ENCODE measurements around the gene NFE2L1.
"Not testable (repeated sequence)": the region's sequence is repeated elsewhere in the genome, so short reads cannot be mapped to it uniquely, and the experiment has no call there.

The NFE2L1 gene

DNA sequence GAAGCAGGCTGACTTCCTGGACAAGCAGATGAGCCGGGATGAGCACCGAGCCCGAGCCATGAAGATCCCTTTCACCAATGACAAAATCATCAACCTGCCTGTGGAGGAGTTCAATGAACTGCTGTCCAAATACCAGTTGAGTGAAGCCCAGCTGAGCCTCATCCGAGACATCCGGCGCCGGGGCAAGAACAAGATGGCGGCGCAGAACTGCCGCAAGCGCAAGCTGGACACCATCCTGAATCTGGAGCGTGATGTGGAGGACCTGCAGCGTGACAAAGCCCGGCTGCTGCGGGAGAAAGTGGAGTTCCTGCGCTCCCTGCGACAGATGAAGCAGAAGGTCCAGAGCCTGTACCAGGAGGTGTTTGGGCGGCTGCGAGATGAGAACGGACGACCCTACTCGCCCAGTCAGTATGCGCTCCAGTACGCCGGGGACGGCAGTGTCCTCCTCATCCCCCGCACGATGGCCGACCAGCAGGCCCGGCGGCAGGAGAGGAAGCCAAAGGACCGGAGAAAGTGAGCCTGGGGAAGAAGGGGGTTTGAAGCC lies 11.0 kb downstream of the NFE2L1 start:
- H3K9ac ChIP-seq (ENCODE audit: low read length) = no peak overlapping the region
- H3K27ac ChIP-seq (ENCODE audit: low read depth, low read length) = 0 out of 2 replicates have a peak overlapping the region, but pooled peaks have one; percentile 32
- peaks cover 78% of the 10 kb centered on the region for H3K36me3 ChIP-seq (ENCODE audit: control insufficient read depth, insufficient read depth, low read length)
- H3K4me3 ChIP-seq (ENCODE audit: low read depth, low read length) = no peak overlapping the region
- H3K4me1 ChIP-seq (ENCODE audit: control insufficient read depth, insufficient read depth, low read length) = peaks cover 19% of the 10 kb centered on the region
- H3K27me3 ChIP-seq (ENCODE audit: control insufficient read depth, insufficient read depth, low read length) = no peaks in the 10 kb centered on the region
- no peaks in the 10 kb centered on the region for H3K9me3 ChIP-seq (ENCODE audit: control insufficient read depth, insufficient read depth, low read depth, low read length)

DNA sequence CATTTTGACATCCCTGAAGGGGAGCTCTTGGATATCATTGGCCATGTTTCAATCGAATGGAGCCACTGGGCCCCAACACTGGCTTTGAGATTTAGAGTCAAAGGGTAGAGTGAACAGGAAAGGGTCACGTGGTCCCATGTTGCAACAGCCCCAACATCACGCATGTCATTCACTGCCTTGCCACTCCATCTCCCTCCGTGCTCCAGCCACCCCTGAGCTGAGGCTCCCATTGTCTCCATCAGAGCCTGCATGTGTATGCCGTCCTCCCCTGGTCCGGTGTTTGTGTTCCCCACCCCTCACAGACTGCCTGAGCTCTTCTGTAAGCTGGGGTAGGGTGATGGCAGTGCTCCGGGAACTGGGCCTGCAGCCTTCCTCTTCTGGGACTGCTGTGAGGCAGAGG lies 12.1 kb downstream of the NFE2L1 start:
- H3K36me3 ChIP-seq (ENCODE audit: control insufficient read depth, insufficient read depth, low read length) = peaks cover 88% of the 10 kb centered on the region
- H3K27ac ChIP-seq (ENCODE audit: low read depth, low read length) = no peak overlapping the region
- peaks cover 16% of the 10 kb centered on the region for H3K4me1 ChIP-seq (ENCODE audit: control insufficient read depth, insufficient read depth, low read length)
- no peaks in the 10 kb centered on the region for H3K9me3 ChIP-seq (ENCODE audit: control insufficient read depth, insufficient read depth, low read depth, low read length)
- no peak overlapping the region for H3K4me3 ChIP-seq (ENCODE audit: low read depth, low read length)
- H3K9ac ChIP-seq (ENCODE audit: low read length) = no peak overlapping the region
- H3K27me3 ChIP-seq (ENCODE audit: control insufficient read depth, insufficient read depth, low read length) = no peaks in the 10 kb centered on the region

DNA sequence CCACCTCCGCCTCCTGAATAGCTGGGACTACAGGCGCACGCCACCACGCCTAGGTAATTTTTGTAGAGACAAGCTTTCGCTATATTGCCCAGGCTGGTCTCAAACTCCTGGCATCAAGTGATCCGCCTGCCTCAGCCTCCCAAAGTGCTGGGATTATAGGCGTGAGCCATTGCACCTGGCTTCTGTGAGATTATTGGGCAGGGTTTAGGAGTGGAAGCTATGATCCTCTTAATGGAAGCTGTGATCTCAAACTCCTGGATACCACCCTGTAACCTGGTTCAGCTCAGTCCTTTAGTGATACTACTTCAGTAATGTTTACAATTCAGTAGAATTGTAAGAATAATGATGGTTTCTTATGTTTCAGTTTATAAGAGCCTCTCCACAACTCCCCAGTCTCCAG lies 14.1 kb downstream of the NFE2L1 start:
- Histone ChIP-seq H3K27ac (ENCODE audit: low read depth, low read length) (no peak overlapping the region), H3K36me3 (ENCODE audit: control insufficient read depth, insufficient read depth, low read length) (peaks cover 92% of the 10 kb centered on the region), H3K4me3 (ENCODE audit: low read depth, low read length) (no peak overlapping the region), H3K4me1 (ENCODE audit: control insufficient read depth, insufficient read depth, low read length) (peaks cover 9% of the 10 kb centered on the region), H3K9me3 (ENCODE audit: control insufficient read depth, insufficient read depth, low read depth, low read length) (no peaks in the 10 kb centered on the region), H3K9ac (ENCODE audit: low read length) (no peak overlapping the region), H3K27me3 (ENCODE audit: control insufficient read depth, insufficient read depth, low read length) (no peaks in the 10 kb centered on the region)

DNA sequence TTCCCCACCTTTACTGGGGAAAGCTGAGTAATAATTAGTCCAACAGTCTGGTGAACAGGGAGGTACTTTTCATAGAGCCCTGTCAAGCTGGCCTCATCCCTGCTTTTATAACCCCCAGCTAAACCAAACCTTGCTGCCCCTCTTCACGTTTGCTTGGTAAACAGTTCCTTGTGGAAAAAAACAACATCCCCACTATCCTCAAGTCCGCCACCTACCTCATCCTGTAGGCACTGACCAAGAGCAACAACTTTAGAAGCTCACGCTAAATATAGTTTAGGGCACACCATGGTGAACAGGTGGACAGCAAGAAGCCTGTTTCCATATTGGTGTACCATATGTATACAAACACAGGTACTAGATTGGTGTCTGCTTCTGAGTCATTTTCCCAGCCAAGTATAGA lies 16.5 kb downstream of the NFE2L1 start:
- Histone ChIP-seq H3K9me3 (ENCODE audit: control insufficient read depth, insufficient read depth, low read depth, low read length) (no peaks in the 10 kb centered on the region), H3K27ac (ENCODE audit: low read depth, low read length) (no peak overlapping the region), H3K36me3 (ENCODE audit: control insufficient read depth, insufficient read depth, low read length) (peaks cover 84% of the 10 kb centered on the region), H3K27me3 (ENCODE audit: control insufficient read depth, insufficient read depth, low read length) (no peaks in the 10 kb centered on the region), H3K4me1 (ENCODE audit: control insufficient read depth, insufficient read depth, low read length) (peaks cover 9% of the 10 kb centered on the region), H3K9ac (ENCODE audit: low read length) (no peak overlapping the region), H3K4me3 (ENCODE audit: low read depth, low read length) (no peak overlapping the region)

DNA sequence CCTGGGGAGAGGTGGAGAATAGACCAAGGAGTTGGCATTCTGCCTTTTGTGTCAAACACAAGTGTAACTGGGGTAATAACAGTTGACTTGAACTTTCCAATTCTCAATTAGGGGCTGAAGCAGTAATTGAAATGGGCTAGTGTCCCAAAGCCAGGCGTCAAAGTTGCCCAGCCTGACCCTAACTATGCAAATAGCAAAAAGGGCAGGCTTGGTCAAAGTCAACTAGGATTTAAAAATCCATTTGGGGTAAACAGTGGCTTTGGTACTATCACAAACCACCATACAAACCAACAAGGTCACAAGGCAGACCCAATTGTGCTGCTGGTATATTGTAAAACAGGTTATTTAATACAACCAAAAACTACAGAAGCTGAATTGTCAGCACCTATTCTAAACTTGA lies 18.0 kb downstream of the NFE2L1 start:
- no peaks in the 10 kb centered on the region for H3K9me3 ChIP-seq (ENCODE audit: control insufficient read depth, insufficient read depth, low read depth, low read length)
- H3K9ac ChIP-seq (ENCODE audit: low read length) = no peak overlapping the region
- H3K36me3 ChIP-seq (ENCODE audit: control insufficient read depth, insufficient read depth, low read length) = peaks cover 85% of the 10 kb centered on the region
- no peak overlapping the region for H3K4me3 ChIP-seq (ENCODE audit: low read depth, low read length)
- no peak overlapping the region for H3K27ac ChIP-seq (ENCODE audit: low read depth, low read length)
- H3K27me3 ChIP-seq (ENCODE audit: control insufficient read depth, insufficient read depth, low read length) = no peaks in the 10 kb centered on the region
- peaks cover 9% of the 10 kb centered on the region for H3K4me1 ChIP-seq (ENCODE audit: control insufficient read depth, insufficient read depth, low read length)

DNA sequence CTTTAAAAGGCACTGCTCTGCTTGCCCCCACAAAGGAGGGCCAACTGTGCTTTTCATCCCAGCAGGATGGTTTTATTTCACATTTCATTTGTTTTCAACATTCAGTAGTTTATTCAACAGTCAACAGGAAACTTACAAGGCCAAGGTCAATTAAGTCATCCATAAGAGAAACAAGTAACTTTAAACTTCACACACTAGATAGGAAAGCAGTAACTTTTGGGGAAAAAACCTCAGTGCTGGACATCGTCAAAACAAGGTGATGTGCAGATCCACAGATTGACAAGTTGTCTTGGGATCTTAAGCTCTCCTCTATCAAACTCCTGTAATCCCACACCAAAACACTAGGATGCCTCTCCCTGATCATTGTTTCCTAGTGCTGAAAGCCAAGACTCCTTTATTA lies 18.5 kb downstream of the NFE2L1 start:
- Histone ChIP-seq H3K4me1 (ENCODE audit: control insufficient read depth, insufficient read depth, low read length) (peaks cover 9% of the 10 kb centered on the region), H3K9me3 (ENCODE audit: control insufficient read depth, insufficient read depth, low read depth, low read length) (no peaks in the 10 kb centered on the region), H3K4me3 (ENCODE audit: low read depth, low read length) (no peak overlapping the region), H3K36me3 (ENCODE audit: control insufficient read depth, insufficient read depth, low read length) (peaks cover 86% of the 10 kb centered on the region), H3K9ac (ENCODE audit: low read length) (no peak overlapping the region), H3K27me3 (ENCODE audit: control insufficient read depth, insufficient read depth, low read length) (no peaks in the 10 kb centered on the region), H3K27ac (ENCODE audit: low read depth, low read length) (no peak overlapping the region)

DNA sequence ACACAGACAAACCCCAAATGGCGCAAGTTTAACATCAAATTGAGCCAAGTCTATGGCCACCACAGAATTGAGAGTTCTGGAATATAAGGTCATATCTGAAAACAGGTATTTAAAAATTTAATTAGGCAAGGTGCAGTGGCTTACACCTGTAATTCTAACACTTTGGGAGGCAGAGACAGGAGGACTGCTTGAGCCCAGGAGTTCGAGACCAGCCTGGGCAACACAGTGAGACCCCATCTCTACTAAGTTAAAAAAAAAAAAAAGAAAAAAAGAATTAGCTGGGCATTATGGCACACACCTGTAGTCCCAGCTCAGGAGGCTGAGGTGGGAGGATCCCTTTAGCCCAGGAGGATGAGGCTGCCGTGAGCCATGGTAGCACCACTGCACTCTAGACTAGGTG lies 19.1 kb downstream of the NFE2L1 start:
- Histone ChIP-seq H3K4me1 (ENCODE audit: control insufficient read depth, insufficient read depth, low read length) (peaks cover 9% of the 10 kb centered on the region), H3K4me3 (ENCODE audit: low read depth, low read length) (no peak overlapping the region), H3K36me3 (ENCODE audit: control insufficient read depth, insufficient read depth, low read length) (peaks cover 86% of the 10 kb centered on the region), H3K27ac (ENCODE audit: low read depth, low read length) (no peak overlapping the region), H3K9ac (ENCODE audit: low read length) (no peak overlapping the region), H3K27me3 (ENCODE audit: control insufficient read depth, insufficient read depth, low read length) (no peaks in the 10 kb centered on the region), H3K9me3 (ENCODE audit: control insufficient read depth, insufficient read depth, low read depth, low read length) (no peaks in the 10 kb centered on the region)

DNA sequence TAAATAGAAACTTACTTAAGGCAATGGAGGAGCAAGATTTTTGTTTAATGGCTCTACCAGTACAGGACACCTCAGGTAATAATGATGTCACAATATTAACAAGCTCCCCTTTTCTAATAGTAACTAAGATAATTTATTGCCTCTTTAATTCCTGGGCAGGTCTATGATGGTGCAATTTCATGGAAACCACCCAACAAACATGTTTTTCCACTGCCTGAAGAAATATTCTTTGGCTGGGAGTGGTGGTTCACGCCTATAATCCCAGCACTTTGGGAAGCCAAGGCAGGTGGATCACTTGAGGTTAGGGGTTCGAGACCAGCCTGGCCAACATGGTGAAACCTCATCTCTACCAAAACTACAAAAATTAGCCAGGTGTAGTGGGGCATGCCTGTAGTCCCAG lies 19.6 kb downstream of the NFE2L1 start:
- not testable (repeated sequence) for H3K27ac ChIP-seq (ENCODE audit: low read depth, low read length); H3K9me3 ChIP-seq (ENCODE audit: control insufficient read depth, insufficient read depth, low read depth, low read length); H3K9ac ChIP-seq (ENCODE audit: low read length); H3K4me1 ChIP-seq (ENCODE audit: control insufficient read depth, insufficient read depth, low read length); H3K27me3 ChIP-seq (ENCODE audit: control insufficient read depth, insufficient read depth, low read length); H3K4me3 ChIP-seq (ENCODE audit: low read depth, low read length)
- H3K36me3 ChIP-seq (ENCODE audit: control insufficient read depth, insufficient read depth, low read length) = peaks cover 83% of the 10 kb centered on the region

DNA sequence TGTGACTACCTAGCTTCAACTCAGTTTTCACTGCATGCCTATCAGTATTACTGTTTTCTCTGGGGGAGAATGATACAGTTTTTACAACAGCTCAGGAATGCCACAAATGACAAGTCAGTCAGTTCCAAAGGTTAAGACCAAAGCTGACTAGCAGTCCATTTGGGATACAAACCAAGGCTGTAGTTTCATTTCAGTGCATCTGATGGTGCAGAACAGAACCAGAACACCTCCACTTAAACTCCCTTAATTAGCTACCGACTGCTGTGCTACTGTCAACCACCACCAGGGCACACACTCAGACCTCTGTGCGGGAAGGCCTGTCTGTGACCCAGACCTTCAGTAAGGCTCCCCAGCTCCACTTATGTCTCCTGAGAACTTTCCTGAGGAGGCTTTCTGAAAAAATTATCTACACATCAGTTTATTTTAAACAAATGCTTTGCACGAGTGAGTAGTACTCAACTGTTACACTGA lies 20.4 kb downstream of the NFE2L1 start:
- Histone ChIP-seq H3K27ac (ENCODE audit: low read depth, low read length) (no peak overlapping the region), H3K4me3 (ENCODE audit: low read depth, low read length) (no peak overlapping the region), H3K9ac (ENCODE audit: low read length) (no peak overlapping the region), H3K27me3 (ENCODE audit: control insufficient read depth, insufficient read depth, low read length) (no peaks in the 10 kb centered on the region), H3K4me1 (ENCODE audit: control insufficient read depth, insufficient read depth, low read length) (peaks cover 9% of the 10 kb centered on the region), H3K9me3 (ENCODE audit: control insufficient read depth, insufficient read depth, low read depth, low read length) (no peaks in the 10 kb centered on the region), H3K36me3 (ENCODE audit: control insufficient read depth, insufficient read depth, low read length) (peaks cover 83% of the 10 kb centered on the region)

DNA sequence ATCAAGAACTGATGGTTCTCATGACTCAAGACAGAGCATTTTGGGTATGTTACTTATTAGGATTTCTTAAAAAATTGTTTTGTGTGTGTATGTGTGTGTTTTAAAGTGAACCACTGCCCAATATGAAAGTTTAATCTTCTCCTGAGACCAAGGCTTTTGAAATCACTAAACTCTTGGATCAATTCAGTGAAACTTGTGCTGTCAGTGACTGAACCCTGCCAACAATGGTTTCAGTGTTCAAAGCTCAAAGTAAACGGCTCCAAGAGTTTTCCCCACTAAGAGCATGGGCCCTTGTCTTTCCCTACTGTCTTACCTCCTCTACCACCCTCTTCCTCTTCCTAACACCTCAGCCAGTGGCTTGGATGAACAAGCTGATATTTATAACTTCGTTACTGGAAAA lies 22.0 kb downstream of the NFE2L1 start:
- H3K4me3 ChIP-seq (ENCODE audit: low read depth, low read length) = no peak overlapping the region
- H3K9me3 ChIP-seq (ENCODE audit: control insufficient read depth, insufficient read depth, low read depth, low read length) = no peaks in the 10 kb centered on the region
- H3K27me3 ChIP-seq (ENCODE audit: control insufficient read depth, insufficient read depth, low read length) = no peaks in the 10 kb centered on the region
- H3K27ac ChIP-seq (ENCODE audit: low read depth, low read length) = no peak overlapping the region
- H3K9ac ChIP-seq (ENCODE audit: low read length) = no peak overlapping the region
- H3K4me1 ChIP-seq (ENCODE audit: control insufficient read depth, insufficient read depth, low read length) = peaks cover 9% of the 10 kb centered on the region
- peaks cover 82% of the 10 kb centered on the region for H3K36me3 ChIP-seq (ENCODE audit: control insufficient read depth, insufficient read depth, low read length)

DNA sequence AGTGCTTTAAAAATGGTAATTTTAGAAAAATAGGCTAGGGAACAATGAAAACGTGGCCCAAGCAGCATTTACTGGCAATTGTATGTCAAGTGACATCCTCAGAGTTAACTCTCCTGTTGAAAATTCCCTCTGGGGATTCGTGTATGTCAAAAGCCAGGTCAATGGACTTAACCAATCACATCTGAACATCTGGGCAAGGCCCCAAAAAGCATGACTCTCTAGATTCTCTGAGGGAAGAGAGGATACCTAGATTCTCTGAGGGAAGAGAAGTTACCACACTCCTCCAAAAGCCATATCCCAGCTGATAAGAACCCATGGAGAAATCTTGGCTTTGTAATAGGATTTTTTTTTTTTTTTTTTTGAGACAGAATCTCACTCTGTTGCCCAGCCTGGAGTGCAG lies 23.5 kb downstream of the NFE2L1 start:
- H3K4me1 ChIP-seq (ENCODE audit: control insufficient read depth, insufficient read depth, low read length) = peaks cover 1% of the 10 kb centered on the region; the same call in 1 of the 2 replicates
- peaks cover 84% of the 10 kb centered on the region for H3K36me3 ChIP-seq (ENCODE audit: control insufficient read depth, insufficient read depth, low read length)
- H3K9ac ChIP-seq (ENCODE audit: low read length) = no peak overlapping the region

DNA sequence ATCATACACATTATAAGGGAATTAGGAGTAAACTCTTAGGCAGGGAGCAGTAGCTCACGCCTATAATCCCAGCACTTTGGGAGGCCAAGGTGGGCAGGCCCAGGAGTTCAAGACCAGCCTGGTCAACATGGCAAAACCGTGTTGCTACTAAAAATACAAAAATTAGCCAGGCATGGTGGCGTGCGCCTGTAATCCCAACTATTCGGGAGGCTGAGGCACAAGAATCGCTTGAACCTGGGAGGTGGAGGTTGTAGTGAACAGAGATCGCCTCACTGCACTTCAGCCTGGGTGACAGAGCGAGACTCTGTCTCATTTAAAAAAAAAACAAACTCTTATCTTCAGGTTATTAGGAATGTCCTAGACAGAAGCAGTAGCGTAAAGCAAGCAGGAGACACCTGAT lies 24.7 kb downstream of the NFE2L1 start:
- H3K27ac ChIP-seq (ENCODE audit: low read depth, low read length); H3K4me3 ChIP-seq (ENCODE audit: low read depth, low read length); H3K27me3 ChIP-seq (ENCODE audit: control insufficient read depth, insufficient read depth, low read length); H3K9ac ChIP-seq (ENCODE audit: low read length); H3K4me1 ChIP-seq (ENCODE audit: control insufficient read depth, insufficient read depth, low read length); H3K9me3 ChIP-seq (ENCODE audit: control insufficient read depth, insufficient read depth, low read depth, low read length): not testable (repeated sequence)
- H3K36me3 ChIP-seq (ENCODE audit: control insufficient read depth, insufficient read depth, low read length) = peaks cover 78% of the 10 kb centered on the region

More for the DNA sequence above, 23.5 kb downstream of the NFE2L1 start:
- Histone ChIP-seq H3K9me3 (ENCODE audit: control insufficient read depth, insufficient read depth, low read depth, low read length) (no peaks in the 10 kb centered on the region), H3K27me3 (ENCODE audit: control insufficient read depth, insufficient read depth, low read length) (no peaks in the 10 kb centered on the region), H3K4me3 (ENCODE audit: low read depth, low read length) (no peak overlapping the region), H3K27ac (ENCODE audit: low read depth, low read length) (no peak overlapping the region)

All from HUES6 (cell line).